CD4-positive, alpha-beta T cell treated with Interleukin-12 subunit alpha and Interleukin-12 subunit beta, for 1 hour (primary cell): Measurements from ENCODE around the gene CCNT1.
"Not testable (repeated sequence)": the region's sequence is repeated elsewhere in the genome, so short reads cannot be mapped to it uniquely, and the experiment has no call there.

Source experiments
- DNase-seq: peaks from one replicate; pipeline ENCODE4 v3.0.0-alpha.2; 2020

CCNT1 gene

DNA sequence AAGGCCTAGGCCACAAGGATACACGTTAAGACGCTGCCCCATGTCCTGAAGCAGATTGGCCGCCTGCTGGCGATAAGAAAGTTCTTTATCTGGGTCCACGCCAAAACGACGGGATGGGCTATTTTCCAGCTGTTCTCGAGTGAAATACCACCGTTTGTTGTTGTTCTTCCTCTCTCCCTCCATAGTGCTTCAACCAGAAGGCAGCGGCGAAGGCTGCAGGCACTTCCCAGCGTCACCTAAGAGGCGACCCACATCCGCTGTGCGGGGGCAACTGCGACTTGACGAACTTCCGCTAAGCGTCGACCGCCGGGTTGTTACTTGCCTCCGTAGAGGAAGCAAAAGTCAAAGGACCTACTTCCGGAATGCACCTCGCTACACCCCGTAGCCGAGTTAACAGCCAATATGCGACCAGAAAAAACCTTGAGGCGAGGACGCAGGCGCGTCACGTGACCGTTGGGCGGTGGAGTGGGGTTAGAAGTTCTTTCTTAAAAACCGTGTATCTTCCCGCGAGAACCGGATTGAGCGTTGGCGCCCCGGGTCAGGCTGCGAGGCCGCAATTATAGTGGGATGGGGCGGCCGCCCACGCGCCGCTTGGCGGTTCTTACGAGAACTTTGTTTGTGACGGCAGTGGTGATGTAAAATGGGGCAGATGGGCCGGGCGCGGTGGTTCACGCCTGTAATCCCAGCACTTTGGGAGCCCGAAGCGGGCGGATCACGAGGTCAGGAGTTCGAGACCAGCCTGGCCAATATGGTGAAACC lies at the start of gene CCNT1:
TSS of gene CCNT1 (minus strand) at position 215 of the 759 bp plus-strand sequence. CDS start at position 183, 32 bp downstream.
- peak; percentile 99 for DNase-seq

DNA sequence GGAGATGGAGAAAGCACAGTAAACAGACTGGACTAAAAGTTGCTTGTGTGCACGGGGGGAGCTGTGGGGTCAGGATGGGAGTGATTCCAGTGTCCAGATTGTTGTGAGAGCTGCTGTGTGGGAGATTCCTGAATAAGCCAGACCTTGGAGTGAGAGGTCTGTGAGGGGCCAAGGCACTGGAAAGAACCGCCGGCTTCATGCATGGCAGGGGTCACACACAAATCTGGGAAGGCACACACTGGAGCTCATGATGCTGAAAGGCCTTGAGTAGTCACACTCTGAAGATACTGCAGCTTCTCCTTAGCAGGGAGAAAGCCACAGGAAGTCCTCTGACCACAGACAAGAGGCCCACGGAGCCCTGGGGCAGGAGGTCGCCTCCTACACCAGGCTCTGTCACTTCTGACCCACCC lies 49.3 kb upstream of the CCNT1 start:
- DNase-seq: no peak

DNA sequence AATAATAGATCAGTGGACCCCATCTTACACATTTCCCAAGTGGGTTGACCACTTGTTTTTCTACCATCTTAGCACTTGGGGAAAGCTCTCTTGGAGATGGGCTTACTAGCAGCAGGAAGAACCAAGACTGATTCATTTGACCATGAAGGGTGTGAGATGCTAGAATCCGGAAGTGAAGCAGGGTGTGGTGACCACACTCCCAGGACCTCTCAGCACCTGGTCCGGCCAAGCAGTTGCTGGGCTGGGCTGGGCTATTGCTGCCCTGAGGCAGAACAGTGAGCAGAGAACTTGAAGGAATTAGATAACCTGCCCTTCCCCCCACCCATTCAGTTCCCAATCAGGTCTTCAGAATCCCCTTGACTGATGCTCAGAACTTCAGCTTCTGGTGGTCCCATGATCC lies 48.0 kb upstream of the CCNT1 start:
- no peak for DNase-seq

DNA sequence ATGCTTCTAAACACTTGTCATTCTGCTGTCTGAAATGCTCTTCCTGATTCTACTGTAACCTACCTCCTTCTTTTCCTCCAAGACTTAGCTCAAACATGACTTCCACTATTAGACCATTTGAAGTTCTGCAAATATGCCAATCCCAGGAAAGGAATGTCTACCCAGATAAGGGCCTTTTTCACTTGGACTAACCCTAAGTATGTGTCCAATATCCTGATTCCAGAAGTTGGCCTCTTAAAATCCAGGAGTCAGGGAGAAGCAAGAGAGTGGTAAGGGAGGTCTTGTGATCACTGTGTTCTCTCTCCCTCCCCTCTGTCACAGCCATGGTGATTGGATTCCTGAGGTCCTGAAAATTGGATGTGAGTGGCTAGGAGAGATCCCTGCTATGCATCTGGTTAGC lies 42.2 kb upstream of the CCNT1 start:
- no peak for DNase-seq

DNA sequence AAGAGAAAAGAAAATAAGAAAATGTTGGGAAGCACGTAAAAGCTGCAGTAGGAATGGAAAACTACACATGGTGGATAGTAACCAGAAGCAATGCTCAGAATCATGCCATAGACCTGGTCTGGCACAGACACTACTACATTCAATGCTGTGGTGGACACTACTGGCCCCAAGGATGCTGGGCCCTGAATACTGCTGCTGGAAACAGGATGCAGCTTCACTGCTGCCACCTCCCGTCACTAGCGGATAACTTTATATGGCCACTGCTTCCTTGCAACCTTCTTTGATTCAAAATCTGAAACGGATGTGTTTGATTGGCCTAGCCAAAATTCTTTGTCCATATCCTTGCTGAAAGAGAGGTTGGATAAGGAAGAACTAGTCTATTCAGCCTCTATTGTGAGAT lies 41.7 kb upstream of the CCNT1 start:
- no peak for DNase-seq

DNA sequence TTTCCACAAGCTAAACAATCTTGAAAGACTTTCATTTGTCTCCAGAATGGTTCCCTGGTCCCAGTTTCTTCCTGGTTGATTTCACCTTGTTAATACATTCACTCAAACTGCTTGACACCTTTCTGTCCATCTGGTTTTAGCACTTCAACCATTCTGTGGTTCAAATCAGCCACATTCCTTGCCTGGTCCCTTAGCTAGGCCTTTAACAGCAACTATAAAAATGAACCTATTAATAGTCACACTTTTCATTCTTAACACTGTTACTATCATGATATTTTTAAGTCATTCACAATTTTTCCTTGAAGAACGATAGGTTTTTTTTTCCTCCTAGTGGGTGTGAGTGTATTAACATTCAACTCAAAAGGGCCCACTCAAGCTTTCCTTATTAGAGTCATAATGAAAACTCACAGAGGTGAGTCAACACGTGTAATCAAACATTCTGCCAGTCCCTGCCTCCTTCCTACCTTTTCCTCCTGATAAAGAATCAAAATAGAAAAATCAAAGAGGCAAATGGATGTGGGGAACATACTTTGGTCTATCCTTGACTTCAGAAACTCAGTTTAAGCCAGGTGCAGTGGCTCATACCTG lies 34.4 kb upstream of the CCNT1 start:
- DNase-seq: no peak

DNA sequence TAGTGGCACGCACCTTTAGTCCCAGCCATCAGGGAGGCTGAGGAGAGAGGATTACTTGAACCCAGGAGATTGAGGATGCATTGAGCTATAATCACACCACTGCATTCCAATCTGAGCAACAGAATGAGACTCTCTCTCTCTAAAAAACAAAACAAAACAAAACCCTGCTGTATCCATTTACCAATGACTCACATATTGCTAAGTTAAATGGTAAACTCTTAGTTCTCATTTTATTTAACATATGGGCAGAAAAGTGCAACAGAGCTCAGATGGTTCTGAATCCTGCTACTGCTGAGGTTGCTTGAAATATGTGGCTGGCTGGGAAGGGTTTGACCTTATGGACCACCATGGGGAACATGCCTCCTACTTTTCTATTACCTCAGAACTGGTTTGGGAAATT lies 33.7 kb upstream of the CCNT1 start:
- no peak for DNase-seq

DNA sequence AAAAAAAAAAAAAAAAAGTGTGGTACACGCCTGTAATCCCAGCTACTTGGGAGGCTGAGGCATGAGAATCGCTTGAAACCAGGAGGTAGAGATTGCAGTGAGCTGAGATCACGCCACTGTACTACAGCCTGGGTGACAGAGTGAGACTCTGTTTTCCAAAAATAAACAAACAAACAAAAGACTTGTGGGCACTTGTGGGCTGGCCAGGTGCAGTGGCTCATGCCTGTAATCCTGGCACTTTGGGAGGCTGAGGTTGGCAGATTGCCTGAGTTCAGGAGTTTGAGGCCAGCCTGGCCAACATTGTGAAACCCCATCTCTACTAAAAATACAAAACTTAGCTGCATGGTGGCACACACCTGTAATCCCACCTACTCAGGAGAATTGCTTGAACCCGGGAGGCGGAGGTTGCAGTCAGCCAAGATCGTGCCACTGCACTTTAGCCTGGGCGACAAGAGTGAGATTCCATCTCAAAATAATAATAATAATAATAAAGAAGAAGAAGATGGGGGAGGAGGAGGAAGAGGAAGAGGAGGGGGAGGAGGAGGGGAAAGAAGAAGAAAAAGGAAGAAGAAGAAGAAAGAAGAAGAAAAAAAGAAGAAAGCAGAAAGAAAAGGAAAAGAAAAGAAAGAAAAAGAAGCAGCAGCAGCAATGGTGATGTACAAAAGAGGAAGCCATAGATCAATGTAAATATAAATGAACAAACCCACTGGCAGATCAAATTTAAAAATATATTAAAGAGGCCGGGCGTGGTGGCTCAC lies 27.9 kb upstream of the CCNT1 start:
- no peak for DNase-seq

DNA sequence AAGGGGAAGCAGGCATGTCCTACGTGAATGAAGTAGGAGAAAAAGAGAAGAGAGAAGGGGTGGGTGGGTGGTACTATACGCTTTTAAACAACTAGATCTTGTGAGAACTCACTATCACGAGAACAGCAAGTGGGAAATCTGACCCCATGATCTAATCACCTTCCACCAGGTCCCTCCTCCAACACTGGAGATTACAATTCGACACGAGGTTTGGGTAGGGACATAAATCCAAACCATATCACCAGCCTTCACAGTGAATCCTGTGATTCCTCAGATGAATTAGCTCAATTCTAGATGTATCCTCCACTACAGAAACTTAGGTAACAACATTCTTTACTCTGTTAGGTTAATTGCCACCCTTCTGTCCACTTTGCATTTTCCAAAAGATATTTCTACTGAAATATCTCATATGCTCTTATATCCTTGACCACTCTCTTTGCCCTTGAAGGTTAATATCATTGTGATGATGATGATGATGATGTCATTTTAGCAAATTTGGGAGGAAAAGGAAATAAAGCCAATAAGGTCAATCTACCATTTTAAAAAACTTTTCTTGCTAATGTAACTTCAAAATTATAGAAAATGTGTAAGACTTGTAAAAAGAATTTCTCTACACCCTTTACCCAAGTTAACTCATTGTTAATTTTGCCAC lies 23.2 kb upstream of the CCNT1 start:
- no peak for DNase-seq

DNA sequence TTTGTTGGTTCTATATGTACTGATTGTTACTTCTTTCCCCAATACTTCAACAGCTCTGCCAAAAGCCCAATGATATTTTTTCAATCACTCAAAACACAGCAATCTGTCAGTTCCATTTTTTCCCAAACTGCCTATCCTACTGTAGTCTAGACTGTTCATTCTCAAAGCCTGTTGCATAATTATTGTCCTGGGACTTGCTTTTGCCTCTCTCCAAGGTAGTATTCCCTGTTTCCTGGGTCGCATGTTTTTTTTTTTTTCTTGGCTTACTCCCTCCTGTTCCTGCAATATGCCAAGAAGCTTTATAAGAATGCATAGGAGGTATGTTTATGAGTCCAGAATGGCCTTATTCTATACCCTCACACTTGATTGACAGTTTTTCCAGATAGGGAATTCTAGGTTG lies 19.9 kb upstream of the CCNT1 start:
- DNase-seq: no peak

DNA sequence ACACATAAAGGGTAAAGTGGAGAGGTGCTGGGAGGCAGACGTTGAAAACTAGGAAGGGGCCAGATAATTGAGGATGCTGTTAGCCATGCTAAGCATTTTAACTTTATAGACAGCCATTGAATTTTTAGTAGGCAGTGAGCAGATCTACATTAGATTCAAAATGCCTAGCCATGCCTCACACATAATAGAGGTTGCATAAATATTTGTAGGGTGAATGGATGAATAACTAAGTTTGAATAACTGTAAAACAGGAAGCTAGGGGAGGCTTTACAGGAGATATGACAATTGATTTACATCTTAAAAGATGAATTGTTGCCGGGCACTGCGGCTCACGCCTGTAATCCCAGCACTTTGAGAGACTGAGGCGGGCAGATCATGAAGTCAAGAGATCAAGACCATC lies 12.3 kb upstream of the CCNT1 start:
- DNase-seq: no peak

DNA sequence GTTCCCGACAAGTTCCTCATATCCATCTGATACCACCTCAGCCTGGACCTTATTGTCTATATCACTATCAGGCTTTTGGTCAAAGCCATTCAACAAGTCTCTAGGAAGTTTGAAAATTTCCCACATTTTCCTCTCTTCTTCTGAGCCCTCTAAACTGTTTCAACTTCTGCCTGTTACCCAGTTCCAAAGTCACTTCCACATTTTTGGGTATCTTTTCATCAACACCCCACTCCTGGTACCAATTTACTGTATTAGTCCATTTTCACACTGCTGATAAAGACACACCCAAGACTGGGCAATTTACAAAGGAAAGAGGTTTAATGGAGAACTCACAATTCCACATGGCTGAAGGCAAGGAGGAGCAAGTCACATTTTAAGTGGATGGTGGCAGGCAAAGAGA lies 4.2 kb upstream of the CCNT1 start:
- not testable (repeated sequence) for DNase-seq

DNA sequence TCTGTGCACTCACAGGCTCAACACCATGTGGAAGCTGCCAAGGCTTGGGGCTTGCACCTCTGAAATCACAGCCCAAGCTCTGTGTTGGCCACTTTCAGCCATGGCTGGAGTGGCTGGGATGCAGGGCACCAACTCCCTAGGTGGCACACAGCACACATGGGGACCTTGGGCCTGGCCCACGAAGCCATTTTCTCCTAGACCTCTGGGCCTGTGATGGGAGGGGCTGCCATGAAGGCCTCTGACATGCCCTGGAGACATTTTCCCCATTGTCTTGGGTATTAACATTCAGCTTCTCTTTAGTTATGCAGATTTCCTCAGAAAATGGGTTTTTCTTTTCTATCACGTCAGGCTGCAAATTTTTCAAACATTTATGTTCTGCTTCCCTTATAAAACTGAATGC lies 3.7 kb upstream of the CCNT1 start:
- not testable (repeated sequence) for DNase-seq

DNA sequence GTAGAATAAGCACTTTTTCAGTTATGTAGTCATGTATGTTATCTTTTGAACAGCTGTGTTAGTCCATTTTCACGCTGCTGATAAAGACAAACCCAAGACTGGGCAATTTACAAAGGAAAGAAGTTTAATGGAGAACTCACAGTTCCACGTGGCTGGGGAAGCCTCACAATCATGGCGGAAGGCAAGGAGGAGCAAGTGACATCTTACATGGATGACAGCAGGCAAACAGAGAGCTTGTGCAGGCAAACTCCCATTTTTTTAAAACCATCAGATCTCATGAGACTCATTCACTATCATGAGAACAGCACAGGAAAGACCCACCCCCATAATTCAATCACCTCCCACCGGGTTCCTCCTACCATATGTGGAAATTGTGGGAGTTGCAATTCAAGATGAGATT lies 2.5 kb upstream of the CCNT1 start:
- not testable (repeated sequence) for DNase-seq

DNA sequence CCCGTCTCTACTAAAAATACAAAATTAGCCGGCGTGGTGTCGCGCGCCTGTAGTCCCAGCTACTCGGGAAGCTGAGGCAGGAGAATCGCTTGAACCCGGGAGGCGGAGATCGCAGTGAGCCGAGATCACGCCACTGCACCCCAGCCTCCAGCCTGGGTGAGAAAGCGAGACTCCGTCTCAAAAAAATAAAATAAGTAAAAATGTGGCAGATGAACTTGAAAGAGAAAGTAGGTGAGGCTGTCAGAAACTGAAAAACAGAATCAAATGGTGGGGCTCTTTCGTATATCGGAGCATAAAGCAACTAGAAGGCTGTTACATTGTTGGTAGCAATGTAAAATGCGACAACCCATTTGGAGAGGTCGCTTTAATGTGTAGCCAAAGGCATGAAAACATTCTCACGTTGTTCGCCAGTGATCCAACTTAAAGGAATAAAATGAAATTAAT lies 767 bp upstream of the CCNT1 start:
- DNase-seq: no peak

DNA sequence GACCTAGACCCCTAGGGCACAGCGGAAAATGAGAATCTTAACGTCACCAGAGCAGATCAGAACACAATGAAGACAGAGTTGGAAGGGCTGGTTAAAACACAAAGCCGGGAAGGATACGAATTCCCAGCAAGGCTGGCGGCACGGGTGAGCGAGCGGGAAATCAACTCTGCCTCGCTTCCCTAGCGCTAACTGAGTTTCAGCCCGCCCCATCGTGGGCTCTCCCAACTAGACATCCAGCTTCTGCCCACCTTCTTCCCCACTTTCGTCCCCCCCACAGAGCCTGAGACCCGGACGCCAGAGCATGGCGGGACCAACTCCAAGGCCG lies 377 bp downstream of the CCNT1 start:
- DNase-seq: no peak

DNA sequence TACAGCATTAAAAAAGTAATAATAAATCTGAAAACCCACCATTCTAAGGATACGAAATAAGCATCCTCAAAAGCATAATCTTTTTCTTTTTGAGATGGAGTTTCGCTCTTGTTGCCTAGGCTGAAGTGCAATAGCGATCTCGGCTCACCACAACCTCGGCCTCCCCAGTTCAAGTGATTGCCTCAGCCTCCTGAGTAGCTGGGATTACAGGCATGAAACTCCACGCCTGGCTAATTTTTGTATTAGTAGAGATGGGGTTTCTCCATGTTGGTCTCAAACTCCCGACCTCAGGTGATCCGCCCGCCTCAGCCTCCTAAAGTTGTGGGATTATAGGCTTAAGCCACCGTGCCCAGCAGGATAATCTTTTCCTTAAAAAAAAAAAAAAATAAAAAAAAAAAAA lies 4.3 kb downstream of the CCNT1 start:
- no peak for DNase-seq

DNA sequence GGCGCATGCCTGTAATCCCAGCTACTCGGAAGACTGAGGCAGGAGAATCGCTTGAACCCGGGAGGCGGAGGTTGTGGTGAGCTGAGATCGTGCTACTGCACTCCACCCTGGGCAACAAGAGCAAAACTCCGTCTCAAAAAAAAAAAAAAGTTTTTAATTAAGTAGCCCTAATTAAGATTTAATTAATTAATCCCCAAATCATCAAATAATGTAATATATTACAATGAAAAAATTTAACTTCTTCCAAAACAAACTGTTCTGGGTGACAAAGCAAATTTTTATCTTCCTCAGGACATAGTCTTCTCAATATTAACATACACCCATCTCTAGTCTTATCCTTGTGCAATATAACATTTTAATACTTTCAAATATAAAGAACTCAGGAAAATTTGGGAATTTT lies 17.7 kb downstream of the CCNT1 start:
- not testable (repeated sequence) for DNase-seq

DNA sequence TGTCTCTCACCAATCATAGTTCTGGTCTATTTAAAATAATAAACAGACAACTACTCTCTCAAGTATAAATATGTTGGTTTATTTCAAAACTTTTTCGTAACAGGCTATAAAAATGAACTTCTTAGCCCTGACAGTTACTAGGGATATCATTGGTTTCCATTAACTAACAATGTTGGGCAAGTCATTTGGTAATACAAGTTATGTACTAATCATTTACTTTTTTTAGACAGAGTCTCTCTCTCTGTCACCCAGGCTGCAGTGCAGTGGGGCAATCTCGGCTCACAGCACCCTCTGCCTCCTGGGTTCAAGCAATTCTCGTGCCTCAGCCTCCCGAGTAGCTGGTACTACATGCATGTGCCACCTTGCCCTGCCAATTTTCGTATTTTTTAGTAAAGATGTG lies 19.9 kb downstream of the CCNT1 start:
- no peak for DNase-seq

DNA sequence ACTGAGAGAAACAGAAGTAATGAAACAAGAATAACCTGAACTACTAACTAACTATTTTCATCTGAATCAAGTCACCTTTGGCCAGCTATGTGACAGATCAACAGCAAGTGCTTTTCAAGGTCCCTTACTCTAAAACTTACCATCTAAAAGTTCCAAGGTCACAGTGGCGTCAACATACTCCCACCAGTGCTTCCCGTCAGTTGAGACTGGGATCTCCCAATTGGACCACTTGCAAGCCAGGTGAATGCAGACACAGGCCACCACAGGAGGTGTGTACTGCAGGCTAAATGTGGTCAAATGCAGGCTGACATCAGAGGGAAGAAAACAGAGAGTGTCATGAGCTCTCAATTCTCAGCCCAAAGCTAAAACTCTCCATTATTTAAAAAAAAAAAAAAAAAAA lies 20.6 kb downstream of the CCNT1 start:
- no peak for DNase-seq

DNA sequence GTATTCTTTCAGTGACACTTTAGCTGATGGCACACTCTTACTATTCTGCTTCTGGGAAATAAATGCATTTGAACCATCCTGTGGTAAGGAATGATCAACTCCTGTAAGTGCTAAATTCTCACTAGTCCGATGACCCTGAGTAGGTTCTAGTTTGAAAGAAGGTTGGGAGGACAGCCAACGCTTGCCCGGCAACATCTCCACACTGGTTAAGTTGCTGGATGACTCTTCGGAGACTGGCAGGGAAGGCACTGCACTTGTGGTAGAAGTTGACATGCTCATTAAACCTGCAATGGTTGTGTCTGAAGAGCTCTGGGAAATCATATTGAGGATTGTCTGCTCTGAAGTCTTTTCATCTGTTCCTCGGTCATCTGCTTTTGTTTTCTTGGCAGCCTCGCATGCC lies 22.5 kb downstream of the CCNT1 start:
- DNase-seq: no peak

DNA sequence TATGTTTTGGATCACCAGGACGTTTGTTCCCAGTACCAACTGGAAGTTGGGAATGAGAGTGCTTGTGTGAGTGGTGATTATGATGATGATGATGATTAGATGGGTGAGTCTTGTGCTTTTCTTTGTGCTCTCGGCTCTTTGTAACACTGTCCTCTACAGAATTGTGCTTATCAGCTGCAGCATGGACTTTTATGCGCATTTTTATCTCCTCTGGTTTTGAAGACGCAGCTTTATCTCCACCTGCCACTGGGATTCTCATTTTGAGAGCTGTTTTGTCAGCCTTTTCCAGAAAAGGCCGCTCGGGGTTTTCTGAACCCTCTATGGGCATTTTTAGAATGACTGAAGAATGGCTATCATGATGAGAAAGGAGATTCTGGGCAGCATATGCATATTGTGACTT lies 22.9 kb downstream of the CCNT1 start:
- no peak for DNase-seq

DNA sequence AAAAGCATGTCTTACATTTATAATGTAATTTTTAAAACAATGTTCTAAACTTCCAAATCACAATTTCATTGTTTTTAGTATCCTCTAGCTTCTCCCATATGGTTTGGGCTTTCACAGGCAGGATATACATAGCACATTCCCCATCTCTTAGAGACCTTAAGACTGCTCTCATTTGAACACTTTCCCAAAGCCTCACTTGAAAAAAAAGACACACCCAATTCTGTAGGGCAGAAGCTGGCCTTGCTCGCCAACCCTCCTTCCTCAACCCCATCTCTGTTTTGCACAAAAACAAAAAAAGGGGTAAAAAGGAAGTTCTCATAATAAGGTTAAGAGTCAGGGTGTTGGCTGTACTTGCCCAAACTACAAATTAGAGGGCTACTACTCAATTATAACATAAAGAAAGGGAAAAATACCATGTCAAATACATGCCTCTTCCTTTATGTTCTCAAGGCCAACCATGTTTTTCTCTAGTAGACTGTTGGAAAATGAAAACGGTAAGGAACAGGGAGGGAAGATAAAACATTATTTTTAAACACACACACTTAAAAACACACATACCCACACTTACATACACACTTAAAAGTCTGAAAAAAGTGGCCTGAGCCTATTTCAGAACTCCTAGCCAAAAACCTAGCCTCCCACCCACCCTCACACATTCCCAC lies 24.6 kb downstream of the CCNT1 start:
- no peak for DNase-seq
